ENCODE data around the gene SLC17A9.

The SLC17A9 gene, protein sequence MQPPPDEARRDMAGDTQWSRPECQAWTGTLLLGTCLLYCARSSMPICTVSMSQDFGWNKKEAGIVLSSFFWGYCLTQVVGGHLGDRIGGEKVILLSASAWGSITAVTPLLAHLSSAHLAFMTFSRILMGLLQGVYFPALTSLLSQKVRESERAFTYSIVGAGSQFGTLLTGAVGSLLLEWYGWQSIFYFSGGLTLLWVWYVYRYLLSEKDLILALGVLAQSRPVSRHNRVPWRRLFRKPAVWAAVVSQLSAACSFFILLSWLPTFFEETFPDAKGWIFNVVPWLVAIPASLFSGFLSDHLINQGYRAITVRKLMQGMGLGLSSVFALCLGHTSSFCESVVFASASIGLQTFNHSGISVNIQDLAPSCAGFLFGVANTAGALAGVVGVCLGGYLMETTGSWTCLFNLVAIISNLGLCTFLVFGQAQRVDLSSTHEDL

DNA sequence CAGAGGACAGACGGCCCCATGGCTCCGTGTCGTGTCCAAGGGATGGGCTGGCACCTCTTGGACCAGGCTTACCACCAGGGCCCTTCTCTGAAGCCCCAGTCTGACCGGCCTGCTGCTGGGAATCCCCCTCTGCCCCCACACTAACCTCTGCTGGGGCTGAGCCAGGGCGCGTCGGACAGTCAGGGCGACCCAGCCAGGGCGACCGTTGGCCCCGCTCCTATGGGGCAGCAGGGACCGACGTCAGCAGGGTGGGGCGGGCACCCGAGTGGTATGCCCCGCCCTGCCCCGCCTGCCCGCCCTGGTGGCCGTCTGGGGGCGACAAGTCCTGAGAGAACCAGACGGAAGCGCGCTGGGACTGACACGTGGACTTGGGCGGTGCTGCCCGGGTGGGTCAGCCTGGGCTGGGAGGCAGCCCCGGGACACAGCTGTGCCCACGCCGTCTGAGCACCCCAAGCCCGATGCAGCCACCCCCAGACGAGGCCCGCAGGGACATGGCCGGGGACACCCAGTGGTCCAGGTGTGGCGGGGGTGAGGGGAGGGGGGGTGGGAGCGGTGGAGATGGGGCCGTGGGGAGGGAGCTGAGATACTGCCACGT is at the start of gene SLC17A9:
SLC17A9 (plus strand) TSS at position 337 of the 595 bp plus-strand sequence; CDS start at position 459, 122 bp downstream.
- in situ Hi-C loops (cut with MboI; ENCODE audit: low sequenced_read_pairs) = no loop called here

DNA sequence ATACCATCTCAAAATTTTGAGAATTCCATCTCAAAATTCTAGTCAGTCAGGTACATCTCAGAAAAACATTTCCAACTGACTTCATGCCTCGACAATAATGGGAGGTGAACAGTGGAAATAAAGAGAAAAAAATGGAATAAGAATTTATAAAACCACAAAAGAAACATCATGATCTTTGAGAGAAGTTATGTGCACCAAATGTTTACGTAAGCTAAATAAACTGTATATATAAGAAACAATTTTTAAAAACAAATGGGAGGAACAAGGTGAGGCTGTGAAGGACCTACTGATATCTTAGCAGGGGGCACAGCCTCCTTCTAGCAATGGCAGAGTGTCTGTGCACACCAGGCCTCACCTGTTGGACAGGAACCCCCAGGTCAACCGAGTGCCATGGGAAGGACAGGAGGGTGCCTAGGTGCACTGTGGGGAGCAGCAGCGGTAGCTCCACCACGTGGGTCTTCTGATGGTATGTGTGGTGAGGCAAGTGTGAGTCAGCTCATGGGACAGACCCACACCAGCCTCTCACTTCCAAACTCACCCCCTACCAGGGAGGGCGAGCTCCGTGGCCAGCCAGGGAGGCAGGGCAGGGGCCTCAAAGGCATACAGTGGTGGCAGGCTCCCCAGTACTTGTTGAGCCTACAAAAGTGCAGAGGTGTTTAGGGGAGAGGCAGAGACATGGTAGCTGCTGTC is 49.4 kb upstream of the SLC17A9 start:
- in situ Hi-C loops (cut with MboI; ENCODE audit: low sequenced_read_pairs) = no loop called here

DNA sequence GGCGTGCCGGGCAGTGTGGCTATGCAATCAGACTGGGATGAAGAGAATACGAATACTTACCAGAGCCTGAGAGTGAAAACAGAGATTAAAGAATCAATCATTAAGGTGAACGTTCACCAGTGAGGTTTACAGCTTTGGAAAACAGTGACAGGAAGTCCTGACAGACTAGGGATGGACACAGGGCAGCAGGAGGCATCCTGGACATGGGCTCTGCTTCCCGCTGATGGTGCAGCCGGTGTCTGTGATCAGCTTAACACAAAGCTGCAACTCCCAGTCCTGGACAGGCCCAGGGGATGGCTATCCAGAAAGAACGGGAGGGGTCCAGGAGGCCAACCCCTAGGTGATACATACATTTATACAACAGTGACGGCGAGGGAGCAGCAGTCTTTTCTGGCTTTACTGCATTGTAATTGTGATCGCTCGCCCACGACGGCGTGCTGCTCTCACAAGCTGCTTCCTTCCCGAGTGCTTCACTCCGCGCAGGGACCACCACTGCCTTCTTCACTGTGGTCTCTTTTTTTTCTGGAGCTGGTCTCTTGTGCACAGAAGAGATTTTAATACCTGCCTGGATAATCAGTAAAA is 46.9 kb upstream of the SLC17A9 start:
- in situ Hi-C loops (cut with MboI; ENCODE audit: low sequenced_read_pairs) = no loop called here

DNA sequence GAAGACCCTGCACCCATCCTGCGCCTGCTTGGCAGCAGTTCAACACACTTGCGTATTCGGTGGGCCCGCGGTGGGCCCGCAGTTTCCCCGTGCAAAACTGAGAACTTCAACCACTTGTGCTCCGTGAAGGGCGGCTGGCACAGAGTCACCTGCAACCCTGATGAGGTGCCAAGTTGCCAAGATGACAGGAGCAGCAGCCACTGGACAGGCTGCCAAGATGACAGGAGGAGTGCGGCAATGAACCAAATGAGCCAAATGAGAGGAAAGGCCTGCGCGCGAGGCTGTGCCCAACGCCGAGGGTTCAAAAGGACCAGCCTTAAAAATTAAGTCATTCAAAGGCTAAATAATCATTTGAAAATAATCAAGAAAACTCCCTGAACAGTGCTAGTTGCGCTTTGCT is 46.3 kb upstream of the SLC17A9 start:
- in situ Hi-C loops (cut with MboI; ENCODE audit: low sequenced_read_pairs) = no loop called here

DNA sequence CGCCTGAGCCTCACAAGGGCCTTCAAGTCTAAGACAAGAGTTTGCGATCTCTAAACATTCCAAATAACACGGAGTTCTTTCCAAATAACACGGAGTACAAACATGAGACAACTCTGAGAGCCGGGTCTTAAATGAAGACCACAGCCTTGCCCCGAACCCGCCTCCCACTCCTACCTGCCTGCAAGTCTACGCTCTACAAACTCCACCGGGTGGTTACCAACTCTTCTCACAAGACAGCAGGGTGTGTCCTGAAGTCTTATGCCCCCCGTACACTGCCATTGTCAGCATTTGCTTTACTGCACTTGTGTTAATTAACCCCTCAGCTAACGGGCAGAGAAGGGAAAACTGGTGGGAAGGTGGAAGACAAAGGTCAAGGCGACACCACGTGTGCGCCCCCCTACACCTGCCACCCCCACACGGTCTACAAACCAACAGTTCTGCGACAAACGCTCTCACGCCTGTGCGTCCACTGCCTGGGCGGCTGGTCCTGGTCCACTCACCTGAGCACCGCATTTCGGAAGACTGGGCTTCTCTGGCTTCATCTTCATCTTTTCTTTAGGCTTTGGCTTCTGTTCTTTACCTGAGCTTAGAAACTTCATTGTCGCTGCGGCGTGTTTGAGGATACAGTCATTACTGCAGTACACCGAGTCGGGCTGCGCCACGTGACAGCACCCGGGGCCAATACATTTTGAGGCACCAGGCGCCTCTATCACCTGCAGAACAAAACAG is 45.7 kb upstream of the SLC17A9 start:
- in situ Hi-C loops (cut with MboI; ENCODE audit: low sequenced_read_pairs) = no loop called here

DNA sequence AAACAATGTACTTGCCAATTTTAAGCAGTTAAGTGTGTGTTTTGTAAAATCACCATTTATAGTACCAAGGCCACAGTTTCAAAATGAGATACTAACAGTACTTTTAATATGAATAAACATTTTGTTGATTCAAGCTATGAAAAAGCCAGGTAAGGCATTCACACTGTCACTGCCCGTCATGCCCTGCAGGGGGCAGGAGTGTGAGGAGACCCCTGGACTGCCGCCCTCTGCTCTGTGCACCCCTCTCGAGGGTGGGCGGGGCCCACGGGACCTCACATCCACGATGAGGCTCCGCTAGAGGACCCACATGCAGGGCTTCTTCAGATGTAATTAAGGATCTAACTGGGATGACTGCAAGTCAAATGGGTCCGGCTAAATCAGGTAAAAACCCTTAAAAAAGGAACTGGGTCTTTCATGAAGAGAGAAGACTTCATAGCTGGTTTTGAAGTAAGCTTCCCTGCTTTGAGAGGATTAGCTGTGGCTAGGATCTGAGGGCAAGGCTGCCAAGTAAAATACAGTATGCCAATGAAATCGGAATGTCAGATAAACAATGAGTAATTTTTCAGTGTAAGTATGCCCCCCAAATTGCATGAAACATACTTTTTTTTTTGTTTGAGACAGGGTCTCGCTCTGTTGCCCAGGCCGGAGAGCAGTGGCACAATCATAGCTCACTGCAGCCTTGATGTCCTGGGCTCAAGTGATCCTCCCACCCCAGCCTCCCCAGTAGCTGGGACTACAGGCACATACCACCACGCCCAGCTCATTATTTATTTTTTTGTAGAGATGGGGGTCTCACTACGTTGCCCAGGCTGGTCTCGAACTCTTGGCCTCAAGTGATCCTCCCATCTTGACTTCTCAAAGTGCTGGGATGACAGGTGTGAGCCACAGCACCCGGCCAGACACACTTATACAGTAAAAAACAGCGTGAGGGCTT is 44.9 kb upstream of the SLC17A9 start:
- in situ Hi-C loops (cut with MboI; ENCODE audit: low sequenced_read_pairs) = no loop called here

DNA sequence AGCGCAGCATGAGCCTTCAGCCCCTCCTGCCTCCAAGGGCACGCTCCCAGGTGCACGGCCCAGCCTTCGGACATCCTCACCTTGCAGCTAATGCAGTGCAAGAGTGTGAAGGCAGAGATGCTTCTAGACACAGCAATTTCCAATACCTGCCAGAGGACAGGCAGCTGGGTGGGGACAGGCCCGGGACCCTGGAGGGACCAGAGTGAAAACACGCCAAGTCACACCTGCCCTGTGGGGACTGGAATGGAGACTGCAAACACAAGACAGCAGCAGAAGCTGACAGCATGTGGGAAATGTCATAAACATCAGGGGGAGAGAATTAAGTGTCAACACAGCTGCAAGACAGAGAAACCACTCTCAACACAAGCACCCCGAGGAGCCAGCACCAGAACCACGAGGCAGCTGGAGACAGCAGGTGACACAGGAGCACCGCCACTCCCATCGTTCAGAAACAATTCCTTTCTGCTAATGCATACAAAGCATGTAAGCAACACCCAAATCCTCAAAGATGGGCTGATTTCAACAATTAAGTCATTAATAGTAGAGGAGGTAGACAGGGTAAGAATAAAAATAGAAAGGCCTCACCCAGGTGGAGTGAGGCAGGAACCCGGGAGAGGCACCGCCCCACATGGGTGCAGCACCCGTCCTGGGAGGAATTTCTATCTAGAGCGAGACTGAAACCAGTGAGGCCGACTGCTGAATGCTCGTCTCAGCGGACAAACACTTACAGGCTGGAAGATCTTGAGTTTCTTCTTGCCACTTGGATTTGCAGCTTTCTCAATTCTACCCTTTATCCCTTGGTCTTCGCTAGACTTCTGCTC is 43.3 kb upstream of the SLC17A9 start:
- in situ Hi-C loops (cut with MboI; ENCODE audit: low sequenced_read_pairs) = no loop called here

DNA sequence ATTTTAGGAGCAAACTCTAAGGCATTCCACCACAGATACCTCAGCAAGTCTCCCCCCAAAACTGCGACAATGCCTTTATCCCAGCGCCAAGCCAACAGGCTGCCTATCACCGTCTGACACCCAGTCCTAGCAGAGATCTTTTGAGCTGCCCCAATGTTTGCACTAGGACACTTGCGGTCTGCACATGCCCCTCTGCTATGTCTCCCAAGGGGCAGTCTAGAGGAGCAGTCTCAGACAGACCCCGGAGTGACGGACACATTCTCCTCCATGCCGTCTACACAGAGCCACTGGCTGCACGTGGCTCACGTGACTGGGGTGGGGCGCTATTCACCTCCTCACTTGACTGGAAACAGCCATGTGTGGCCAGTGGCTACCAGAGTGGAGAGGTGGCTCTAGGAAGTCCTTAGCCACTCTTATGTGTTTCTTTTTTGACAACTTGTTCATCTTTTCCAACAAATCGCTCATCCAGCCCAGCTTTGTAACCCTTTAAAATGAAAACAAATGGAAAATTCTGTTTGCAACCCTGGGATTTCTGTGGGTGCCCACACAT is 42.2 kb upstream of the SLC17A9 start:
- in situ Hi-C loops (cut with MboI; ENCODE audit: low sequenced_read_pairs) = no loop called here

DNA sequence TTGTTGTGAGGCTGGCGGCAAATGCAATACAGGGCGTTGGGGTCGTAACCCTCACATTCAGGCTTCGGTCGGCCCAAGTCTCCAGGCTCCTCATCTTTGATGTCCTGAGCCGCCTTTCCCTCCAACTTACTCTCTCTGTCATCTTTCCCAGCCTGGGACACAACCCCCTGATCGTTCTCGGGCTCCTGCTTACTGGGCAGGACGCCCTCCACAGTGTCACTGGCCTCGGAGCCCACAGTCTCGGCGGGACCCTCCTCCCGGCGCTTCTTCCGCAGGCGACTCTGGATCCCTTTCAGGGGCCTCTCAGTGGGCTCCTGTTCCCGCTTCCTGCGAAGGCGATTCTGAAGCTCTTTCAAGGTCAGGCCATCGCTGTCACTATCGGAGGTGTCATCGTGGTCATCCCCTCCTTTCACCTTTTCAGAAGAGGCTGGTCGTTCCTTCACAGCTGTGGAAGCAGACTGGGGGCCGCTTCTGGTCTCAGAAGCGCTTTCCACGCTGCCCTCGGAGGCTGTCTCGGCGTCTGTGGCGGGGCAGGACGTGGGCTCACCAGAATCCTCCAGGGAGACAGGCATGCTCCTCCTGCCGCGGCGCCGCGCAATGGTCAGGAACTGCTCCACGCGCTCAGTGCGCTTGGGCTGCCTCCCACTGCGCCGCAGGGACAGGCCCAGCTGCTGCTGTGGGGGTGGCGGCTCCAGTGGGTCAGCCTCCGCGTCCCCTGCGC is 41.6 kb upstream of the SLC17A9 start:
- in situ Hi-C loops (cut with MboI; ENCODE audit: low sequenced_read_pairs) = no loop called here

DNA sequence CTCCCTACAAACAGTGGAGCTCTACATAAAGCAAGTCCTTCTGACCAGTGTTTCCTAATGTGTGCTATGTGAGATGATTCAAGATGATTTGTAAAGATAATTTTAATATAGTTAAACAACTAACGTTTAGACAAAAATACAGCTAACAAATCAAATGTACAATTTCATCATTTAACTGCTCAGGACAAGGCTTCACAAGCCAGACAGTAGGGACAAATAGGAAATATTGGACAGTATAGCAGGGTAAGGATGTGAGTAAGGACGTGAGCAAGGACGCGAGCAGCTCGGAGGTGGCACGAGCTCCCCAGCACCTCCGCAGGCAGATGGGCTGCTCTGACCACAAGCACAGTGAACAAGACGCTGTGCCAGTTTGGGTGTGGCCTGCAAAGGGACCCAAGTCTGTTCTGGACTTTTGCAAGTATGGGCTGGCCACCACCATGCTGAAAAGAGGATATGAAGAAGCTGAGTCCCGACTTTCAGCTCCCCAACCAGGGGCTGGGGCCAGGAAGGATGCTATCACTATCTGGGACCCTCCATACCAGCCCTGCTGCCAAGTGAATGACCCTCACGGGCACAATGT is 40.7 kb upstream of the SLC17A9 start:
- in situ Hi-C loops (cut with MboI; ENCODE audit: low sequenced_read_pairs) = no loop called here

DNA sequence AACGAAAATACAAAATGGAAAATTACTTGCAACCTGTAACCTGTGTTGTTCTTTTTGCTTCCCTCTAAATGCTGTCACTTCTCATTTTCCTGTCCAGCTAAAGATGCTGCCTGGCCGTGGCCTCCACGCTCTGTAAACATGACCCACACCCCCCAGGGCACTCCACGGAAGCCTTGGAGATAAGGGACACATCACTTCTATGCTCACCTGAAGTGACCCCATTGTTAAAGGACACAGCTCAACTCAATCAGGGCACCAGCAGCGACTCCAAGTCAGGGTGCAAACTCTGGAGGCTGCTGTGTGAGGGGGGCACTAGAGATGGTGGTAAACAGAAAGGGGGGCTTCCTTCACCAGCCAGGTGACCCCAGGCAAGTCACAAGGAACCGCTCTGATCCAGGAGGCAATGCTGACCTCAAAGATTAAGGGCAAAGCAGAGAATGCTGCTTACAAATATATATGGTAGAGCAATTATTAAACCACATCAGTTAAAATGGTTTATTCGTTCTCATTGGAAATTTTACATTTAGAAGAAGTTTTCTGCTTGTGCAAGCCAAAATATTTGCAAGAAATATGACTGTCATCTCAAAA is 39.4 kb upstream of the SLC17A9 start:
- in situ Hi-C loops (cut with MboI; ENCODE audit: low sequenced_read_pairs) = no loop called here

DNA sequence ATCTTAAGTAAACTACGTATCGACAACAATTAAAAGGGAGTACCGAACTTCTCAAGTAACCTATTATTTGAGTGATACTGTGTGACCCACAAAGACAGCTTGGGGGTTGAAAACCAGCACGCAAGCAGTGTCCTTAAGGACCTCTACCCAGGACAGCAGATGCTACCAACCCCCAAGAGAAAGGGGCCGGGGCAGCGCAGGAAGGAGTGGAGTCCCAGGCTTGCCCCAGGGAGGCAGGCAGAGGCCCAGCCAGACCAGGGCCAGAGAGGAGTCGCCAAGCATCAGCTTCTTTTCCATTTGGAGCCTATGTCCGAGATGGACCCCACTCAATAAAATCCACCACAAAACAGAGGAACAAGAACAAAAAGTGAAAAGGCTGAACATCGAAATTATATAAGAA is 38.1 kb upstream of the SLC17A9 start:
- in situ Hi-C loops (cut with MboI; ENCODE audit: low sequenced_read_pairs) = no loop called here

DNA sequence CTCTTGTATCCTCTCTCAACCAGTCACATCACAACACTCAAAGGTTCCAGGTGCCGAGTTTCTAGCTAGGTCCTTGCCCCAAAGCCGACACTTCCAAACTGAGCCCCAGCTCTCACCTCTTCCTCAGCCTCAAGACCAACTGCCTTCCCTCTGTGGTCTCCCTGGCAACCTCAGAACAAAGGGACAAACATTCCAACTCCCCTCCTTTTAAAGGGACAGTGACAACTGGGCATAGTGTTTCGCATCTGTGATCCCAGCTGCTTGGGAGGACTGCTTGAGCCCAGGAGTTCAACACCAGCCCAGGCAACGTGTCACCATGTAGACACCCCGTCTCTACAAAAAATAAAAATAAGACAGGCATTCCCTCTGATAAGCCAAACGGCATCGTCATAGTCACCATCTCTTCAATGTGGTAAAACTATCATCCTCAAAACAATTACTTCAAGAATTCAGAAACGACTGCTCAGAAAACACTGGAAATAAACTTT is 37.5 kb upstream of the SLC17A9 start:
- in situ Hi-C loops (cut with MboI; ENCODE audit: low sequenced_read_pairs) = no loop called here

DNA sequence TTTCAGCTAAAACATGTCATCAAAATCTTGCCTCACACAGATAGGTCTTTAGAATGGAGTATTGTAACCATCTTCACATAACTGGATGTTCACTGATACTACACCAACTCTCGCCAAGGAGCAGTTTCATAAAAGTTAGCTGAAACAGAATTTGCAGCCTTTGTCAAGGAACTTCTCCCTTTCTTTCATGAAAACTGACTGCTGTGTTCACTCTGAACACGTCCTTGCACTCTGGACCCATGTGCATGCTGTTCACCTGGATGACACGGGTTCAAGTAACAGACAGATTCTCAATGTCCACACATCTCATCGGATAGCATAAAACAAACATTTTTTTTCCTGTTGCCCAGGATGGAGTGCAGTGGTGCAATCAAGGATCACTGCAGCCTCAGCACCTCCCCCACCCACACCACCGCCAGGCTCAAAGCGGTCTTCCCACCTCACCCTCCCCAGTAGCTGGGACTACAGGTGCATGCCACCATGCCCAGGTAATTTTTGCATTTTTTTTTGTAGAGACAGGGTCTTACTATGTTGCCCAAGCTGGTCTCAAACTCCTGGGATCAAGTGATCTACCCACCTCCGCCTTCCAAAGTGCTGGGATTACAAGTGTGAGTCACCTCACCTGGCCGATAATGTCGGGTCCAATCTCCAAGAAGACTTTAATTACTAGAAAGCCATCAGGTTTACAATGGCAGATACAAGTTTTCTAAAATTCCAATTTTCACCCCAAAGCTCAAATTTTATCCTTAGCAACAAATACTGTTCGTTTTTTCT is 35.6 kb upstream of the SLC17A9 start:
- in situ Hi-C loops (cut with MboI; ENCODE audit: low sequenced_read_pairs) = no loop called here

DNA sequence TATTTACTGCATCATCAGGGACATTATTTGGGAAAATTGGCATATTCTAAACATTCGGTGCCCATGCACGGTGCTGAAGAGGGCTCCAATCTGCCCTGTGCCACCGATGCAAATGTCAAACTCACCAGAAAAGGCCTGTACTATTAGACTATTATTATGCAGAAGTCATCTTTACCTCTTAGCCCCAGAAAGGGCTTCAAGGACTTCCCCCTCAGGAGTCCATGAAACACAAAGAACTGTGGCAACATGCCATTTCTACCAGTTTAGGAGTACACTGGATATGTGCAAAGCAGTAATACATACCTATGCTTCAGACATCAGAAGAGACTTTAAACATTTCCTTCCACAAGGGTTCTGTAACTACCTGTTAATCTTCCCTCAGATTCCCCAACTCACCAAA is 34.8 kb upstream of the SLC17A9 start:
- in situ Hi-C loops (cut with MboI; ENCODE audit: low sequenced_read_pairs) = no loop called here

DNA sequence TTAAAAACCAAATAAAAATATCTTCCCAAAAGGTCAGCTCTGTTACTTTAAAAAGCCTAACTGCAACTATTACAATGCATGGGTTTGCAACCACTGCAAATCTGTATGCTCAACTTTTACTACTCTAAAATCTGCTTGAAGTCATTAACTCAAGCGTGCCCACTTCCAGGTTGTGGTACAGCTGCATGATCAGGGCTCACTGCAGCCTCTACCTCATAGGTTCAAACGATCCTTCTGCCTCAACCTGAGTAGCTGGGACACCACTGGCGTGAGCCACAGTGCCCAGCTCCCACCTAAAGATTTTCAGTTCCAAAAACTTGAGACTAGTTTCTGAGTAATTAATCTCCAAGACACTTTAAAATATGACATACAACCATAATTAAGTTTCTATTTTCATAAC is 34.4 kb upstream of the SLC17A9 start:
- in situ Hi-C loops (cut with MboI; ENCODE audit: low sequenced_read_pairs) = no loop called here

Data from HL-60/S4 treated with phorbol 12-myristate 13-acetate at 8.2 ng/mL for 4 days and 3 days (cell line).